Smooth muscle cell (in vitro differentiated cells): ENCODE measurements around the gene CHST11. TPM values are rescaled to one million over a fixed set of nuclear protein-coding genes. Genes with fewer than 3 reads are reported as not detected.
A peak's percentile ranks its signal among the peaks of the same experiment; 100 is the strongest.

Source experiments
- DNase-seq: peaks from one replicate; lab custom pipeline; 2025; ENCODE audit not compliant: unreplicated experiment; lab: John Stamatoyannopoulos, UW
- H2AFZ ChIP-seq: fragments of 200-600 bp; sonication (generic); 2 replicates; pipeline ENCODE4 v1.6.0; 2016; ENCODE audit warnings: antibody characterized with exemption, low read depth, mild to moderate bottlenecking
- H3F3A ChIP-seq: fragments of 200-600 bp; sonication (generic); 2 replicates; pipeline ENCODE4 v1.6.0; 2017; ENCODE audit warnings: antibody characterized with exemption, low read depth
- H3K27ac ChIP-seq: fragments of 200-600 bp; sonication (generic); 2 replicates; pipeline ENCODE4 v1.5.1; 2016; ENCODE audit warnings: low read depth, mild to moderate bottlenecking
- H3K27me3 ChIP-seq: fragments of 200-600 bp; sonication (generic); 2 replicates; pipeline ENCODE4 v1.6.1; 2016; ENCODE audit warnings: low read depth, mild to moderate bottlenecking
- H3K36me3 ChIP-seq: fragments of 200-600 bp; sonication (generic); 2 replicates; pipeline ENCODE4 v1.5.1; 2016; ENCODE audit warnings: low read depth
- H3K4me1 ChIP-seq: fragments of 200-600 bp; sonication (generic); 2 replicates; pipeline ENCODE4 v1.5.1; 2016; ENCODE audit warnings: low read depth
- H3K4me2 ChIP-seq: fragments of 200-600 bp; sonication (generic); 2 replicates; pipeline ENCODE4 v1.6.0; 2016; ENCODE audit warnings: mild to moderate bottlenecking
- H3K4me3 ChIP-seq: fragments of 200-600 bp; sonication (generic); 2 replicates; pipeline ENCODE4 v1.5.1; 2016; ENCODE audit warnings: mild to moderate bottlenecking
- H3K79me2 ChIP-seq: fragments of 200-600 bp; sonication (generic); 2 replicates; pipeline ENCODE4 v1.6.0; 2016; ENCODE audit warnings: low read depth, mild to moderate bottlenecking
- H3K9ac ChIP-seq: fragments of 200-600 bp; sonication (generic); 2 replicates; pipeline ENCODE4 v1.6.0; 2016; ENCODE audit warnings: low read depth
- H3K9me3 ChIP-seq: fragments of 200-600 bp; sonication (generic); replicated peaks from 2 replicates; pipeline ENCODE4 v1.5.1; 2016; ENCODE audit warnings: low read depth
- H4K20me1 ChIP-seq: fragments of 200-600 bp; sonication (generic); 2 replicates; pipeline ENCODE4 v1.6.0; 2016; ENCODE audit warnings: low read depth
- CTCF ChIP-seq: fragments of 200-600 bp; sonication (generic); IDR thresholded peaks from 2 replicates; pipeline ENCODE4 v1.5.1; 2017; ENCODE audit warnings: borderline replicate concordance, mild to moderate bottlenecking, antibody characterized with exemption; ENCODE audit not compliant: insufficient read depth, poor library complexity, severe bottlenecking
- WGBS: methylation state at CpG from one replicate; pipeline ENCODE4 v1.1.7; 2016; ENCODE audit warnings: low lambda C conversion rate; 5-methylcytosine and 5-hydroxymethylcytosine counted together
- polyA plus RNA-seq: library from polyadenylated mRNA; unstranded; fragments of >200 nt; fragmentation: Nextera tagmentation; extraction: Ambion mirVana; gene quantifications from 2 replicates; pipeline ENCODE4 v1.2.1, GENCODE V29; 2016
- total RNA-seq: library from RNA; depleted of rRNA; stranded (reverse); fragments of >200 nt; gene quantifications from 2 replicates; pipeline ENCODE4 v1.2.3, GENCODE V29; 2014

CHST11 gene
- total and polyA plus RNA-seq, 2 experiments from 2014 or later, result 6.9 to 10.2 TPM

GRCh38 chr12:104615048-104615561 lies 158.4 kb downstream of the CHST11 start:
- H3K27ac ChIP-seq, result peak overlapping the region; percentile 31
- no peaks in the 10 kb centered on the region for H3K4me1 ChIP-seq
- H3K4me3 ChIP-seq, result no peak overlapping the region
- no peaks in the 10 kb centered on the region for H3K36me3 ChIP-seq
- no peak for DNase-seq
- peaks cover 3% of the 10 kb centered on the region for H3F3A ChIP-seq
- H3K79me2 ChIP-seq, result no peaks in the 10 kb centered on the region
- H3K9ac ChIP-seq, result no peak overlapping the region
- no peak overlapping the region for H3K4me2 ChIP-seq
- no peaks in the 10 kb centered on the region for H4K20me1 ChIP-seq
- H3K27me3 ChIP-seq, result no peaks in the 10 kb centered on the region
- WGBS, result 44% methylated on average over 12 of the region's 12 CpGs
- TF ChIP-seq CTCF, result no peak
- H2AFZ ChIP-seq, result no peak overlapping the region
- H3K9me3 ChIP-seq, result no peaks in the 10 kb centered on the region

GRCh38 chr12:104618691-104619090 lies 161.9 kb downstream of the CHST11 start:
- H4K20me1 ChIP-seq, result no peaks in the 10 kb centered on the region
- no peaks in the 10 kb centered on the region for H3K79me2 ChIP-seq
- no peak overlapping the region for H2AFZ ChIP-seq
- H3F3A ChIP-seq, result peaks cover 6% of the 10 kb centered on the region
- H3K4me3 ChIP-seq, result no peak overlapping the region
- H3K36me3 ChIP-seq, result no peaks in the 10 kb centered on the region
- no peak overlapping the region for H3K4me2 ChIP-seq
- no peaks in the 10 kb centered on the region for H3K9me3 ChIP-seq
- H3K27me3 ChIP-seq, result no peaks in the 10 kb centered on the region
- no peaks in the 10 kb centered on the region for H3K4me1 ChIP-seq
- TF ChIP-seq CTCF, result no peak
- no peak overlapping the region for H3K27ac ChIP-seq
- H3K9ac ChIP-seq, result no peak overlapping the region
- DNase-seq, result no peak
- WGBS, result 58% methylated on average over 4 of the region's 5 CpGs

GRCh38 chr12:104619305-104619704 lies 162.6 kb downstream of the CHST11 start:
- no peaks in the 10 kb centered on the region for H3K27me3 ChIP-seq
- no peaks in the 10 kb centered on the region for H4K20me1 ChIP-seq

More at GRCh38 chr12:104619305-104619704, 162.6 kb downstream of the CHST11 start:
- no peak overlapping the region for H3K4me3 ChIP-seq
- H3K79me2 ChIP-seq, result no peaks in the 10 kb centered on the region
- H2AFZ ChIP-seq, result no peak overlapping the region
- no peaks in the 10 kb centered on the region for H3K9me3 ChIP-seq
- WGBS, result 77% methylated on average over 7 of the region's 7 CpGs
- peaks cover 6% of the 10 kb centered on the region for H3F3A ChIP-seq
- H3K36me3 ChIP-seq, result no peaks in the 10 kb centered on the region
- H3K27ac ChIP-seq, result no peak overlapping the region
- DNase-seq, result no peak
- H3K4me2 ChIP-seq, result no peak overlapping the region
- no peak for TF ChIP-seq CTCF
- H3K4me1 ChIP-seq, result no peaks in the 10 kb centered on the region
- no peak overlapping the region for H3K9ac ChIP-seq
